GM21825 (cell line): ENCODE data around the gene LTC4S.

Experiments
- ATAC-seq: cut with Tn5 transposase; IDR thresholded peaks from one replicate; pipeline ENCODE4 v1.9.1; 2021; ENCODE audit warnings: mild to moderate bottlenecking, moderate library complexity; ENCODE audit not compliant: unreplicated experiment

Gene LTC4S

GRCh38 chr5:179840766-179841165 is 47.0 kb downstream of the LTC4S start:
- no peak for ATAC-seq

GRCh38 chr5:179841621-179842020 is 47.8 kb downstream of the LTC4S start:
- no peak for ATAC-seq
